Vagina (tissue), 2 donors: ENCODE measurements around the gene GPR35.

Source experiments
- POLR2A ChIP-seq, 2 donors: fragments of 450-650 bp; IDR thresholded peaks; one replicate each; pipeline ENCODE4 v1.6.1; 2017; ENCODE audit warnings: antibody characterized with exemption in 2 of 2, mild to moderate bottlenecking in 2 of 2, moderate library complexity in 2 of 2
- TF ChIP-seq, protein P1 (sequence below), 3 experiments: fragments of 450-650 bp in 2 of 3; fragments of 200-600 bp in 1 of 3; sonication (generic) in 1 of 3; IDR thresholded peaks; one replicate each; pipeline ENCODE4 v1.5.1; 2017 to 2019; ENCODE audit warnings: antibody characterized with exemption in 3 of 3, mild to moderate bottlenecking in 2 of 3, moderate library complexity in 2 of 3

GRCh38 chr2:240622531-240623235 is 2.6 kb upstream of the GPR35 start:
- TF ChIP-seq, protein P1, sequence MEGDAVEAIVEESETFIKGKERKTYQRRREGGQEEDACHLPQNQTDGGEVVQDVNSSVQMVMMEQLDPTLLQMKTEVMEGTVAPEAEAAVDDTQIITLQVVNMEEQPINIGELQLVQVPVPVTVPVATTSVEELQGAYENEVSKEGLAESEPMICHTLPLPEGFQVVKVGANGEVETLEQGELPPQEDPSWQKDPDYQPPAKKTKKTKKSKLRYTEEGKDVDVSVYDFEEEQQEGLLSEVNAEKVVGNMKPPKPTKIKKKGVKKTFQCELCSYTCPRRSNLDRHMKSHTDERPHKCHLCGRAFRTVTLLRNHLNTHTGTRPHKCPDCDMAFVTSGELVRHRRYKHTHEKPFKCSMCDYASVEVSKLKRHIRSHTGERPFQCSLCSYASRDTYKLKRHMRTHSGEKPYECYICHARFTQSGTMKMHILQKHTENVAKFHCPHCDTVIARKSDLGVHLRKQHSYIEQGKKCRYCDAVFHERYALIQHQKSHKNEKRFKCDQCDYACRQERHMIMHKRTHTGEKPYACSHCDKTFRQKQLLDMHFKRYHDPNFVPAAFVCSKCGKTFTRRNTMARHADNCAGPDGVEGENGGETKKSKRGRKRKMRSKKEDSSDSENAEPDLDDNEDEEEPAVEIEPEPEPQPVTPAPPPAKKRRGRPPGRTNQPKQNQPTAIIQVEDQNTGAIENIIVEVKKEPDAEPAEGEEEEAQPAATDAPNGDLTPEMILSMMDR (IDR thresholded peaks at IDR 0.05): no peak
- TF ChIP-seq POLR2A (IDR thresholded peaks at IDR 0.05): no peak
